Stimulated activated effector memory CD8-positive, alpha-beta T cell treated with anti-CD3 and anti-CD28 coated beads, Interleukin-12 subunit alpha, Interleukin-12 subunit beta, amount 100 ng/mL, for 72 hours (primary cell): ENCODE data around the gene IGFLR1.
A peak's percentile ranks its signal among the peaks of the same experiment; 100 is the strongest.

Source experiments
- ATAC-seq: fragments of 150-1000 bp; cut with Tn5 transposase; 2 replicates; pipeline ENCODE4 v1.10.0; 2021
- DNase-seq, 2 donors: peaks; one replicate each; pipeline ENCODE4 v3.0.0; 2021 to 2022; ENCODE audit warnings: low spot score in 2 of 2
- H3K27ac Mint-ChIP-seq: one replicate; pipeline ENCODE4 v1.8.0; 2022; ENCODE audit warnings: mild to moderate bottlenecking, mixed read lengths
- H3K36me3 Mint-ChIP-seq: one replicate; pipeline ENCODE4 v1.8.0; 2022; ENCODE audit warnings: mild to moderate bottlenecking, mixed read lengths
- H3K4me1 Mint-ChIP-seq: one replicate; pipeline ENCODE4 v1.8.0; 2022; ENCODE audit warnings: mixed read lengths
- H3K4me3 Mint-ChIP-seq: one replicate; pipeline ENCODE4 v1.8.0; 2022; ENCODE audit warnings: mild to moderate bottlenecking, mixed read lengths
- H3K9me3 Mint-ChIP-seq: one replicate; pipeline ENCODE4 v1.8.0; 2022; ENCODE audit warnings: mixed read lengths

The IGFLR1 gene

GRCh38 chr19:35716801-35717664 lies 25.2 kb downstream of the IGFLR1 start:
- peaks cover 98% of the 10 kb centered on the region for H3K36me3 Mint-ChIP-seq
- H3K4me3 Mint-ChIP-seq, result peak overlapping the region; percentile 99
- ATAC-seq, result peak; percentile 71
- DNase-seq, result peak; percentile 77 to 97
- H3K4me1 Mint-ChIP-seq, result peaks cover 71% of the 10 kb centered on the region
- no peaks in the 10 kb centered on the region for H3K9me3 Mint-ChIP-seq
- peak overlapping the region; percentile 99 for H3K27ac Mint-ChIP-seq

GRCh38 chr19:35715981-35716800 lies 26.1 kb downstream of the IGFLR1 start:
- Mint-ChIP-seq H3K27ac (peak overlapping the region; percentile 99), H3K9me3 (no peaks in the 10 kb centered on the region), H3K4me3 (peak overlapping the region; percentile 99), H3K4me1 (peaks cover 69% of the 10 kb centered on the region), H3K36me3 (peaks cover 98% of the 10 kb centered on the region)
- ATAC-seq (no peak), DNase-seq (no peak)

GRCh38 chr19:35715355-35715809 lies 26.9 kb downstream of the IGFLR1 start:
- Mint-ChIP-seq H3K4me3 (peak overlapping the region; percentile 99), H3K9me3 (no peaks in the 10 kb centered on the region), H3K4me1 (peaks cover 70% of the 10 kb centered on the region), H3K36me3 (peaks cover 98% of the 10 kb centered on the region), H3K27ac (peak overlapping the region; percentile 99)
- ATAC-seq (no peak), DNase-seq (no peak)

- DNase-seq, result no peak
- ATAC-seq, result no peak
- Mint-ChIP-seq H3K36me3 (peaks cover 94% of the 10 kb centered on the region), H3K9me3 (no peaks in the 10 kb centered on the region), H3K27ac (peak overlapping the region; percentile 99), H3K4me1 (peaks cover 70% of the 10 kb centered on the region), H3K4me3 (peak overlapping the region; percentile 99)
Observed at GRCh38 chr19:35714601-35715354, 27.5 kb downstream of the IGFLR1 start.

GRCh38 chr19:35713904-35714495 lies 28.3 kb downstream of the IGFLR1 start:
- Mint-ChIP-seq H3K4me3 (peak overlapping the region; percentile 99), H3K36me3 (peaks cover 86% of the 10 kb centered on the region), H3K4me1 (peaks cover 62% of the 10 kb centered on the region), H3K9me3 (no peaks in the 10 kb centered on the region), H3K27ac (peak overlapping the region; percentile 99)
- ATAC-seq (no peak), DNase-seq (no peak)

- Mint-ChIP-seq H3K27ac (peak overlapping the region; percentile 99), H3K4me1 (peaks cover 57% of the 10 kb centered on the region), H3K36me3 (peaks cover 81% of the 10 kb centered on the region), H3K9me3 (no peaks in the 10 kb centered on the region), H3K4me3 (peak overlapping the region; percentile 99)
- no peak for DNase-seq
- ATAC-seq, result no peak
Observed at GRCh38 chr19:35713506-35713850, 28.8 kb downstream of the IGFLR1 start.

GRCh38 chr19:35712567-35713505 lies 29.4 kb downstream of the IGFLR1 start:
- peak overlapping the region; percentile 99 for H3K27ac Mint-ChIP-seq
- peaks cover 56% of the 10 kb centered on the region for H3K4me1 Mint-ChIP-seq
- H3K36me3 Mint-ChIP-seq, result peaks cover 76% of the 10 kb centered on the region
- no peaks in the 10 kb centered on the region for H3K9me3 Mint-ChIP-seq
- peak; percentile 68 to 93 for DNase-seq
- peak overlapping the region; percentile 99 for H3K4me3 Mint-ChIP-seq
- peak; percentile 68 for ATAC-seq

- peak overlapping the region; percentile 99 for H3K27ac Mint-ChIP-seq
- DNase-seq (peak; percentile 59 to 90), ATAC-seq (peak; percentile 65)
- peaks cover 47% of the 10 kb centered on the region for H3K4me1 Mint-ChIP-seq
- H3K9me3 Mint-ChIP-seq, result no peaks in the 10 kb centered on the region
- peak overlapping the region; percentile 99 for H3K4me3 Mint-ChIP-seq
- peaks cover 58% of the 10 kb centered on the region for H3K36me3 Mint-ChIP-seq
Observed at GRCh38 chr19:35710784-35711723, 31.2 kb downstream of the IGFLR1 start.

GRCh38 chr19:35708391-35708790 lies 33.9 kb downstream of the IGFLR1 start:
- H3K27ac Mint-ChIP-seq, result no peak overlapping the region

GRCh38 chr19:35704218-35704617 lies 38.0 kb downstream of the IGFLR1 start, which contains the start of gene ZBTB32:
ZBTB32 (plus strand) TSS chr19:35704558; CDS start chr19:35714627, 10,069 bp downstream.
- Mint-ChIP-seq H3K4me1 (peaks cover 9% of the 10 kb centered on the region), H3K27ac (no peak within 1 kb of the TSS), H3K36me3 (no peaks in the 10 kb centered on the region), H3K9me3 (no peaks in the 10 kb centered on the region), H3K4me3 (peak within 1 kb of the TSS; percentile 92)
- ATAC-seq (no peak), DNase-seq (no peak)

More at GRCh38 chr19:35708391-35708790, 33.9 kb downstream of the IGFLR1 start:
- Mint-ChIP-seq H3K4me3 (no peak overlapping the region), H3K36me3 (peaks cover 32% of the 10 kb centered on the region), H3K9me3 (no peaks in the 10 kb centered on the region), H3K4me1 (peaks cover 31% of the 10 kb centered on the region)
- ATAC-seq (no peak), DNase-seq (no peak)

- ATAC-seq, result no peak
- no peak overlapping the region for H3K27ac Mint-ChIP-seq
- no peaks in the 10 kb centered on the region for H3K36me3 Mint-ChIP-seq
- DNase-seq, result no peak
- no peaks in the 10 kb centered on the region for H3K9me3 Mint-ChIP-seq
- H3K4me3 Mint-ChIP-seq, result peak overlapping the region; percentile 92
- peaks cover 9% of the 10 kb centered on the region for H3K4me1 Mint-ChIP-seq
Observed at GRCh38 chr19:35703343-35703742, 38.9 kb downstream of the IGFLR1 start.

- Mint-ChIP-seq H3K36me3 (no peaks in the 10 kb centered on the region), H3K27ac (peak overlapping the region; percentile 94), H3K4me1 (peaks cover 9% of the 10 kb centered on the region), H3K9me3 (no peaks in the 10 kb centered on the region), H3K4me3 (peak overlapping the region; percentile 92)
- ATAC-seq, result peak; percentile 100
- peak; percentile 83 to 95 for DNase-seq
Observed at GRCh38 chr19:35702223-35703012, 39.8 kb downstream of the IGFLR1 start.
